GM21737 (cell line): ENCODE results near the gene HAND2.

Experiments used
- ATAC-seq: cut with Tn5 transposase; IDR thresholded peaks from one replicate; pipeline ENCODE4 v1.9.1; 2021; ENCODE audit warnings: mild to moderate bottlenecking, moderate library complexity; ENCODE audit not compliant: unreplicated experiment

The HAND2 gene

GRCh38 chr4:173529477-173530325, at the start of gene HAND2:
Gene HAND2, minus strand, starts transcription at chr4:173530229. Its CDS starts 940 bp downstream, at chr4:173529289.
- ATAC-seq = no peak

GRCh38 chr4:173578956-173579355, 48.9 kb upstream of the HAND2 start:
- ATAC-seq = no peak

- no peak for ATAC-seq
Measured at GRCh38 chr4:173577963-173578362, 47.9 kb upstream of the HAND2 start.

GRCh38 chr4:173575482-173576152, 45.6 kb upstream of the HAND2 start:
- no peak for ATAC-seq

- no peak for ATAC-seq
Measured at GRCh38 chr4:173573725-173574124, 43.7 kb upstream of the HAND2 start.

- ATAC-seq = no peak
Measured at GRCh38 chr4:173573286-173573685, 43.3 kb upstream of the HAND2 start.

- no peak for ATAC-seq
Measured at GRCh38 chr4:173572493-173573129, 42.6 kb upstream of the HAND2 start.

- no peak for ATAC-seq
Measured at GRCh38 chr4:173571620-173572019, 41.6 kb upstream of the HAND2 start.

GRCh38 chr4:173565281-173565680, 35.3 kb upstream of the HAND2 start:
- no peak for ATAC-seq

GRCh38 chr4:173564461-173564860, 34.4 kb upstream of the HAND2 start:
- no peak for ATAC-seq

- ATAC-seq = no peak
Measured at GRCh38 chr4:173560896-173561295, 30.9 kb upstream of the HAND2 start.

GRCh38 chr4:173556398-173557131, 26.5 kb upstream of the HAND2 start:
- ATAC-seq = no peak

- ATAC-seq = no peak
Measured at GRCh38 chr4:173547889-173548288, 17.9 kb upstream of the HAND2 start.

GRCh38 chr4:173546776-173547175, 16.7 kb upstream of the HAND2 start:
- no peak for ATAC-seq

- ATAC-seq = no peak
Measured at GRCh38 chr4:173545440-173545839, 15.4 kb upstream of the HAND2 start.

GRCh38 chr4:173543266-173543665, 13.2 kb upstream of the HAND2 start:
- no peak for ATAC-seq

GRCh38 chr4:173539986-173540385, 10.0 kb upstream of the HAND2 start:
- no peak for ATAC-seq

- ATAC-seq = no peak
Measured at GRCh38 chr4:173538909-173539445, 8.9 kb upstream of the HAND2 start.

GRCh38 chr4:173538148-173538908, 8.3 kb upstream of the HAND2 start:
- no peak for ATAC-seq

GRCh38 chr4:173537613-173538147, 7.7 kb upstream of the HAND2 start:
- no peak for ATAC-seq
